Measurements from ENCODE around the gene DPM3. TPM values are rescaled to one million over a fixed set of nuclear protein-coding genes. Genes with fewer than 3 reads are reported as not detected.

The DPM3 gene
- total RNA-seq, 4 donors from 2014 or later, result 43.3 to 154 (median 94.8) TPM

DNA sequence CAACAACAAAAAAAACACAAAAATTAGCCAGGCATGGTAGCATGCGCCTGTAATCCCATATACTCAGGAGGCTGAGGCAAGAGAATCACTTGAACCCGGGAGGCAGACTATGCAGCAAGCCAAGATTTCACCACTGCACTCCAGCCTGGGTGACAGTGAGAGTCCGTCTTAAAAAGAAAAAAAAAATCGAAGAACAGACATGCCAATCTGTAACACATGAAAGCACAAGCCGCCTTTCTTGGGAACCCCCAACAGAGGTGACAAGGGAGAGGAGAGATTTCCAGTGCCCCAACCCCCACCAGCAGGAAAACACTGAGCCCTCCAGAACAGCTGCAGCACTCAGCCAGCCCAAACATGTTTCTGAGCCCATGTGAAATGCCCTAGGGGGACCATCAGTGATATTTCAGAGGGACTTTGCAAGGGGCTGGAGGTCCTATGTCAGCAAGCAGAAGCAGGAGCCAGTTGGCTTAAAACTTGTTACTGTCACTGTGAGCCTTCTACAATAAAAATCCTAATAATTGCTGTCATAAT lies 26.8 kb downstream of the DPM3 start:
- no peak overlapping the region for H3K27ac ChIP-seq
- no peak for TF ChIP-seq POLR2A (IDR thresholded peaks at IDR 0.05)
- TF ChIP-seq, protein P1, sequence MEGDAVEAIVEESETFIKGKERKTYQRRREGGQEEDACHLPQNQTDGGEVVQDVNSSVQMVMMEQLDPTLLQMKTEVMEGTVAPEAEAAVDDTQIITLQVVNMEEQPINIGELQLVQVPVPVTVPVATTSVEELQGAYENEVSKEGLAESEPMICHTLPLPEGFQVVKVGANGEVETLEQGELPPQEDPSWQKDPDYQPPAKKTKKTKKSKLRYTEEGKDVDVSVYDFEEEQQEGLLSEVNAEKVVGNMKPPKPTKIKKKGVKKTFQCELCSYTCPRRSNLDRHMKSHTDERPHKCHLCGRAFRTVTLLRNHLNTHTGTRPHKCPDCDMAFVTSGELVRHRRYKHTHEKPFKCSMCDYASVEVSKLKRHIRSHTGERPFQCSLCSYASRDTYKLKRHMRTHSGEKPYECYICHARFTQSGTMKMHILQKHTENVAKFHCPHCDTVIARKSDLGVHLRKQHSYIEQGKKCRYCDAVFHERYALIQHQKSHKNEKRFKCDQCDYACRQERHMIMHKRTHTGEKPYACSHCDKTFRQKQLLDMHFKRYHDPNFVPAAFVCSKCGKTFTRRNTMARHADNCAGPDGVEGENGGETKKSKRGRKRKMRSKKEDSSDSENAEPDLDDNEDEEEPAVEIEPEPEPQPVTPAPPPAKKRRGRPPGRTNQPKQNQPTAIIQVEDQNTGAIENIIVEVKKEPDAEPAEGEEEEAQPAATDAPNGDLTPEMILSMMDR (IDR thresholded peaks at IDR 0.05), result no peak
- no peaks in the 10 kb centered on the region for H3K4me1 ChIP-seq
- H3K27me3 ChIP-seq, result no peaks in the 10 kb centered on the region
- H3K9me3 ChIP-seq, result no peaks in the 10 kb centered on the region
- no peak for DNase-seq
- H3K36me3 ChIP-seq, result no peaks in the 10 kb centered on the region
- H3K4me3 ChIP-seq (replicated peaks in 1 of 3), result no peak overlapping the region
- WGBS, 2 donors, result 66 to 68% methylated on average over 5 of the region's 5 CpGs
- intact Hi-C loops (cut with DNase I), result no loop called here

DNA sequence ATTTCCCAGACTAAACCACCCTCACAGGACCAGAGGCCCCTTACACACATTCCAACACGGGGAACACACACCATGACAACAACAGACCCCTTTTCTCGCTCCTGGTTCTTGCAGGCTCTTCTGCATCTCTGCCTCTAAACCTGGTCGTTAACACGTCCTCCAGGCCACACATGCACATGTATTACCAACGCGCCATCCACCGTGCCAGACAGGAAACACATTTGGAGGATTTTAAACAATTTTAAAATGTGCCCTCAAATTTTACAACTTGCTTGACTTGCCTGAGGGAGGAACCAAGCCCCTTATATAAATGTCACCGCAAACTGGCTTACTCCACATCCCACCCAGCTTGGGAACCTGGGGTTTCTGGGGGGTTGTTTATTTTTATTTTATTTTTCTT lies 29.5 kb downstream of the DPM3 start:
- Histone ChIP-seq H3K4me1 (no peaks in the 10 kb centered on the region), H3K27me3 (no peaks in the 10 kb centered on the region), H3K27ac (no peak overlapping the region), H3K9me3 (no peaks in the 10 kb centered on the region), H3K36me3 (no peaks in the 10 kb centered on the region), H3K4me3 (replicated peaks in 1 of 3) (no peak overlapping the region)
- intact Hi-C loops (cut with DNase I), result no loop called here
- TF ChIP-seq POLR2A (IDR thresholded peaks at IDR 0.05), result no peak
- TF ChIP-seq, protein P1 (IDR thresholded peaks at IDR 0.05), result no peak
- 83 to 84% methylated on average over 8 of the region's 8 CpGs for WGBS, 2 donors
- DNase-seq, result no peak

DNA sequence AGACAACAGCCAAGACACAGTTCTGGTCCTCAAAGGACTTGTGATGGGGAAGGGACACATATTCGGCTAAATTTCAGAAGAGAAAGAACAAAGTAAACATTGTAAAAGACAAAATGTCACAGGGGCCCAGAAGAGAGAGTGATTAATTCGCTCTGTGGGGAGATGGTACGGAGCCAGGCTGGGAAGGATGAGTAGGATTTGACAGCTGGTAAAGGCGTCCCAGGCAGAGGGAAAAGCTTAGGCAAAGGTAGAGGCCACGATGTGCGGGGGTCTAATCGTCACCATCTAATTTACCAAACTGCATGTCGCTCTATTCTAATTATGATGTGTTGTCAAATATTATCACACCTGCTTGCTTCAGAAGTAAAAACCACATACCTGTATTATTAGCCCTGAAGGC lies 29.9 kb downstream of the DPM3 start:
- H3K9me3 ChIP-seq, result no peaks in the 10 kb centered on the region
- WGBS, 2 donors, result 88% methylated on average over 8 of the region's 8 CpGs
- TF ChIP-seq, protein P1 (IDR thresholded peaks at IDR 0.05), result no peak
- no peak for TF ChIP-seq POLR2A (IDR thresholded peaks at IDR 0.05)
- no peaks in the 10 kb centered on the region for H3K36me3 ChIP-seq
- H3K27me3 ChIP-seq, result no peaks in the 10 kb centered on the region
- intact Hi-C loops (cut with DNase I), result no loop called here
- no peaks in the 10 kb centered on the region for H3K4me1 ChIP-seq
- H3K27ac ChIP-seq, result no peak overlapping the region
- no peak for DNase-seq
- H3K4me3 ChIP-seq (replicated peaks in 1 of 3), result no peak overlapping the region

DNA sequence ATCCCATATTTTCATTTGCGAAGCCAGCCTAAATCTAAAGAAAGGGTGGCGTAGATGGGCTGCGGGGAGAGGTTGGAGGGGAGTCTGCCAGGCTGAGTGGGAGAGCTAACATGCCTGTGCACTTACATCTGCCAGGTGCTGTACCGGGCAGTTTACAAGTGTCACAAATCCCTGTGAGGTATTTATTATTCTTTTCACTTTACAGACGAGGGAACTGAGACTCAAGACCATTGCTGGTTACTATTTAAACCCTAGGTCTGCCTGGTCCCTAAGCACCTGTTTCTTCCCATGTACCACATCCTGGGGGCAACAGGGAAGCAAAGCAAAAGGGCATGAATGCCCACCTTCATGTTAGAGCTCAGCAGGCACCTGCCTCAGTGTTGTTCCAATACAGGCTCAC lies 32.0 kb downstream of the DPM3 start:
- H3K36me3 ChIP-seq, result no peaks in the 10 kb centered on the region
- peaks cover 0 to 5% of the 10 kb centered on the region in 2 donors for H3K4me1 ChIP-seq
- TF ChIP-seq POLR2A (IDR thresholded peaks at IDR 0.05), result no peak
- TF ChIP-seq, protein P1 (IDR thresholded peaks at IDR 0.05), result no peak
- H3K27me3 ChIP-seq, result no peaks in the 10 kb centered on the region
- no peaks in the 10 kb centered on the region for H3K9me3 ChIP-seq
- WGBS, 2 donors, result 77 to 82% methylated on average over 5 of the region's 5 CpGs
- no peak for DNase-seq
- H3K27ac ChIP-seq, result no peak overlapping the region
- no peak overlapping the region for H3K4me3 ChIP-seq (replicated peaks in 1 of 3)
- intact Hi-C loops (cut with DNase I), result loop anchor here (5.0 kb wide), 1 partner anchor 49 kb away; no protein-coding TSS in a partner anchor

DNA sequence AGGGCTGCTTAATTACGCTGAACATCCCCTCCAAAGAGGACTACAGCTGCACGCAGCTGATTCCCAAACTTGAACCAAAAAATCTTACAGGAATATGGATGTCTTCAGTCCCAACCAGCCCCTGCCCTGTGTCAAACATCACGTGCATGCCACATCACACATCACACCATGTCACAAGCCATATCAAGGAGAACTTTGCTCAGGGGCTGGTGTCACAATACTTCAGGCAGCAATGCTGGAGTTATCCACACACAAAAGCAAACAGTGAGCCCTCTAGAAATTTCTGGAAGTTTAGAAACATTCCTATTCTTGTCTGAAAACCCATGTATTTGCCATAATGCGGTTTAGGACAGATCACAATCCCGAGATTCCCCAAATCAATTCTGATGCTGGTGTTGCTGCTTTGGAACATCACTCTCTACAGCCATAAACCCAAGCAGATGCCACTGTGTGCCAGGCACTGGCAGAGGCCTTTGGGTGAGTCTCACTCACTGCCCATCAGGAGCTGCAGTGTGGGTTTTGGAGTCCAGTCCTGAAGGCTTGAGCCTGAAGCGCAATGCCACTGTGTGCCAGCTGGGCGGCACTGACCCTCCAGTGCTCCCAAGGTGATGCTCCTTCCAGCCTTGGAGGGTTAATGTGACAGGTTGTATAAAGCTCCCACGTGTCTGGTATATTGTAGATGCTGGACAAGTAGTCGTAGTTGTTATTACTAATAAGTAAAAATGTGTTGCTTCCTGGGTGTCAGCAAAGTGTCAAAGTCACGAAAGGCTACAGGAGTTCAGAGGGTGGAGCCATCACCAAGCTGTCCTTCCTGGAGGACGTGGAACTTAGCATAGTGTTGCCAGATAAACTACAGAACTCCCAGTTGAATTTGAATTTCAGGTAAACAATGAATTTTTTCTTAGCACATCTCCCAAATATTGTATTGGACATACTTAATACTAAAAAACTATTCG lies 32.7 kb downstream of the DPM3 start:
- TF ChIP-seq POLR2A (IDR thresholded peaks at IDR 0.05), result no peak
- TF ChIP-seq, protein P1 (IDR thresholded peaks at IDR 0.05), result no peak
- no peaks in the 10 kb centered on the region for H3K9me3 ChIP-seq
- H3K36me3 ChIP-seq, result no peaks in the 10 kb centered on the region
- H3K27me3 ChIP-seq, result no peaks in the 10 kb centered on the region
- peaks cover 0 to 5% of the 10 kb centered on the region in 2 donors for H3K4me1 ChIP-seq
- H3K4me3 ChIP-seq (replicated peaks in 1 of 3), result no peak overlapping the region
- WGBS, 2 donors, result 74 to 81% methylated on average over 10 to 12 of the region's 12 CpGs
- intact Hi-C loops (cut with DNase I), result loop anchor here (5.0 kb wide), 1 partner anchor 50 kb away; no protein-coding TSS in a partner anchor
- DNase-seq, result no peak
- H3K27ac ChIP-seq, result no peak overlapping the region
